Keratinocyte (primary cell): ENCODE measurements around the gene ANO7. TPM values are rescaled to one million over a fixed set of nuclear protein-coding genes. Genes with fewer than 3 reads are reported as not detected.

Experiments
- DNase-seq: peaks from one replicate; pipeline ENCODE4 v3.0.0-alpha.2; 2011; ENCODE audit warnings: low read depth, missing footprints, low spot score
- FAIRE-seq: peaks from 2 replicates; lab custom pipeline; 2011; peaks lifted over from hg19 to GRCh38; lab: Jason Lieb, UNC
- H2AFZ ChIP-seq: 2 replicates; pipeline ENCODE4 v1.6.0; 2012; ENCODE audit warnings: low read length, control low read depth, inconsistent platforms; ENCODE audit not compliant: control insufficient read depth
- H3K27ac ChIP-seq: 2 replicates; pipeline ENCODE4 v1.5.1; 2011; ENCODE audit warnings: low read length; ENCODE audit not compliant: control insufficient read depth, insufficient read depth
- H3K27me3 ChIP-seq: 3 replicates; pipeline ENCODE4 v1.6.0; 2011; ENCODE audit warnings: low read length; ENCODE audit not compliant: control insufficient read depth, insufficient read depth; ENCODE audit errors: extremely low read depth
- H3K36me3 ChIP-seq, 2 experiments: 2 replicates in 1 of 2; 3 replicates in 1 of 2; pipeline ENCODE4 v1.5.1; 2011; ENCODE audit warnings: low read length in 2 of 2, mild to moderate bottlenecking in 1 of 2; ENCODE audit not compliant: control insufficient read depth in 2 of 2, insufficient read depth in 2 of 2; ENCODE audit errors: extremely low read depth in 1 of 2
- H3K4me1 ChIP-seq: 3 replicates; pipeline ENCODE4 v1.5.1; 2011; ENCODE audit warnings: low read length; ENCODE audit not compliant: control insufficient read depth, insufficient read depth; ENCODE audit errors: extremely low read depth
- H3K4me2 ChIP-seq: 3 replicates; pipeline ENCODE4 v1.6.0; 2011; ENCODE audit warnings: low read depth, low read length; ENCODE audit not compliant: control insufficient read depth, insufficient read depth; ENCODE audit errors: extremely low read depth
- H3K4me3 ChIP-seq, 3 experiments: fragments of 200-600 bp in 1 of 3; sonication (generic) in 1 of 3; 2 replicates in 2 of 3; 3 replicates in 1 of 3; pipeline ENCODE4 v1.5.1; 2011 to 2016; ENCODE audit warnings: low read length in 3 of 3, mild to moderate bottlenecking in 3 of 3, control low read depth in 2 of 3, inconsistent platforms in 1 of 3, low read depth in 1 of 3, mixed read lengths in 1 of 3, mixed run types in 1 of 3, moderate library complexity in 1 of 3; ENCODE audit not compliant: control insufficient read depth in 2 of 3, insufficient read depth in 2 of 3; ENCODE audit errors: extremely low read depth in 1 of 3
- H3K79me2 ChIP-seq: 2 replicates; pipeline ENCODE4 v1.6.0; 2012; ENCODE audit warnings: low read length; ENCODE audit not compliant: control insufficient read depth, insufficient read depth
- H3K9ac ChIP-seq: 3 replicates; pipeline ENCODE4 v1.6.0; 2011; ENCODE audit warnings: low read length; ENCODE audit not compliant: control insufficient read depth, insufficient read depth; ENCODE audit errors: extremely low read depth
- H3K9me1 ChIP-seq: 3 replicates; pipeline ENCODE4 v1.6.0; 2011; ENCODE audit warnings: low read length; ENCODE audit not compliant: control insufficient read depth, insufficient read depth; ENCODE audit errors: extremely low read depth
- H3K9me3 ChIP-seq: 2 replicates; pipeline ENCODE4 v1.5.1; 2012; ENCODE audit warnings: low read depth, low read length; ENCODE audit not compliant: control insufficient read depth
- H4K20me1 ChIP-seq: 3 replicates; pipeline ENCODE4 v1.6.0; 2011; ENCODE audit warnings: low read length; ENCODE audit not compliant: control insufficient read depth, insufficient read depth; ENCODE audit errors: extremely low read depth
- EZH2 ChIP-seq: IDR thresholded peaks from one replicate; pipeline ENCODE4 v1.6.1; 2012; ENCODE audit warnings: inconsistent platforms, mild to moderate bottlenecking, low read length, moderate library complexity
- dilution Hi-C: fragments of 300-500 bp; cut with MboI; formaldehyde crosslinking; loops from one replicate; pipeline ENCODE4 v1.7.0; 2020; ENCODE audit warnings: low sequenced_read_pairs; ENCODE audit not compliant: extremely low pct_ligation_motif_present
- polyA plus RNA-seq, 5 experiments: library from polyadenylated mRNA; depleted of rRNA in 3 of 5; stranded (reverse) in 3 of 5; stranded (forward) in 1 of 5; unstranded in 1 of 5; fragments of >200 nt; gene quantifications; 1 replicate in 1 of 5; 2 replicates in 3 of 5; 3 replicates in 1 of 5; pipeline versions ENCODE4 v1.2.1 to v1.2.3, GENCODE V29; 2011 to 2012; ENCODE audit warnings: missing spikeins in 2 of 5, low read depth in 1 of 5, low replicate concordance in 1 of 5
- TF ChIP-seq, protein P1 (sequence below), 3 experiments: IDR thresholded peaks in 1 of 3; conservative IDR thresholded peaks in 1 of 3; optimal IDR thresholded peaks in 1 of 3; 2 replicates in 2 of 3; 3 replicates in 1 of 3; pipeline versions ENCODE3 to v1.5.1; 2011; ENCODE audit warnings: low read length in 3 of 3, mild to moderate bottlenecking in 3 of 3, moderate library complexity in 2 of 3, control low read depth in 1 of 3, inconsistent platforms in 1 of 3; ENCODE audit not compliant: insufficient read depth in 2 of 3; ENCODE audit errors: extremely low read depth in 1 of 3

ANO7 gene
- polyA plus RNA-seq, 1 donor (not counting 4 experiments of a cell fraction or from before 2014, with no cell fraction given), result 0.14 TPM

GRCh38 chr2:241261628-241262027 is 73.2 kb downstream of the ANO7 start:
- Histone ChIP-seq H3K9me1 (no peaks in the 10 kb centered on the region), H3K36me3 (peaks cover 43 to 49% of the 10 kb centered on the region in 2 experiments), H4K20me1 (peaks cover 8% of the 10 kb centered on the region), H3K27me3 (no peaks in the 10 kb centered on the region), H3K4me1 (no peaks in the 10 kb centered on the region), H3K79me2 (peaks cover 56% of the 10 kb centered on the region), H3K9ac (no peak overlapping the region), H3K4me2 (no peak overlapping the region), H3K4me3 (no peak overlapping the region), H3K9me3 (no peaks in the 10 kb centered on the region), H2AFZ (no peak overlapping the region), H3K27ac (no peak overlapping the region)
- FAIRE-seq (no peak), DNase-seq (no peak)
- dilution Hi-C loops, result no loop called here
- TF ChIP-seq, protein P1, sequence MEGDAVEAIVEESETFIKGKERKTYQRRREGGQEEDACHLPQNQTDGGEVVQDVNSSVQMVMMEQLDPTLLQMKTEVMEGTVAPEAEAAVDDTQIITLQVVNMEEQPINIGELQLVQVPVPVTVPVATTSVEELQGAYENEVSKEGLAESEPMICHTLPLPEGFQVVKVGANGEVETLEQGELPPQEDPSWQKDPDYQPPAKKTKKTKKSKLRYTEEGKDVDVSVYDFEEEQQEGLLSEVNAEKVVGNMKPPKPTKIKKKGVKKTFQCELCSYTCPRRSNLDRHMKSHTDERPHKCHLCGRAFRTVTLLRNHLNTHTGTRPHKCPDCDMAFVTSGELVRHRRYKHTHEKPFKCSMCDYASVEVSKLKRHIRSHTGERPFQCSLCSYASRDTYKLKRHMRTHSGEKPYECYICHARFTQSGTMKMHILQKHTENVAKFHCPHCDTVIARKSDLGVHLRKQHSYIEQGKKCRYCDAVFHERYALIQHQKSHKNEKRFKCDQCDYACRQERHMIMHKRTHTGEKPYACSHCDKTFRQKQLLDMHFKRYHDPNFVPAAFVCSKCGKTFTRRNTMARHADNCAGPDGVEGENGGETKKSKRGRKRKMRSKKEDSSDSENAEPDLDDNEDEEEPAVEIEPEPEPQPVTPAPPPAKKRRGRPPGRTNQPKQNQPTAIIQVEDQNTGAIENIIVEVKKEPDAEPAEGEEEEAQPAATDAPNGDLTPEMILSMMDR (optimal IDR thresholded peaks at IDR 0.05 in 1 of 3, IDR thresholded peaks at IDR 0.05 in 1 of 3, conservative IDR thresholded peaks at IDR 0.05 in 1 of 3; ENCODE audit: extremely low read depth in 1 of 3, insufficient read depth in 2 of 3, low read length in 3 of 3), result no peak
- no peak for TF ChIP-seq EZH2

DNA sequence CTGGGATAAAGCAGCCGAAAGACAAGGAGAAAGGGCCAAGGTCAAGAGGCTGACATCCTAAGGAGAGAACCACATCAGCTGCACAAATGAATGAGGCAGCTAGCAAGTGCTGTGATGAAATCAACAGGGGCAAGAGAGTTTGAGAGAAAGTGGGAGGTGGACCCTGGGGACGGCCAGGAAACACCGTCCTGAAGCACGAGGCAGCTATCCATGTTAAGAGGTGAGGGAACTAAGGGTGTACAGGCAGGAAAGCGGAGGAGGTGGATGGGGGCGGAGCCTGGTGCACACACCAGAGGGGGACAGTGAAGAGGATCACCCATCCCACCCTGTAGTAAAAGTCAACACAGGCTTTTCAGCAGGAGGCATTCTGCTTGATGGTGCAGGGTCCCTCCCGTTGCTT is 74.6 kb downstream of the ANO7 start:
- H3K36me3 ChIP-seq, result peaks cover 47 to 57% of the 10 kb centered on the region in 2 experiments
- no peaks in the 10 kb centered on the region for H3K9me1 ChIP-seq
- H3K4me3 ChIP-seq, result no peak overlapping the region
- no peak overlapping the region for H2AFZ ChIP-seq
- H4K20me1 ChIP-seq, result peaks cover 19% of the 10 kb centered on the region
- H3K27ac ChIP-seq, result no peak overlapping the region
- dilution Hi-C loops, result no loop called here
- no peaks in the 10 kb centered on the region for H3K9me3 ChIP-seq
- FAIRE-seq, result no peak
- TF ChIP-seq EZH2, result no peak
- TF ChIP-seq, protein P1 (optimal IDR thresholded peaks at IDR 0.05 in 1 of 3, IDR thresholded peaks at IDR 0.05 in 1 of 3, conservative IDR thresholded peaks at IDR 0.05 in 1 of 3; ENCODE audit: extremely low read depth in 1 of 3, insufficient read depth in 2 of 3, low read length in 3 of 3), result no peak
- no peaks in the 10 kb centered on the region for H3K4me1 ChIP-seq
- H3K27me3 ChIP-seq, result no peaks in the 10 kb centered on the region
- H3K4me2 ChIP-seq, result no peak overlapping the region
- H3K9ac ChIP-seq, result no peak overlapping the region
- DNase-seq, result no peak
- peaks cover 66% of the 10 kb centered on the region for H3K79me2 ChIP-seq
